ENCODE measurements around the gene ALOX15B. TPM values are rescaled to one million over a fixed set of nuclear protein-coding genes. Genes with fewer than 3 reads are reported as not detected.

The ALOX15B gene
- total and polyA plus RNA-seq, 10 donors: 0.13 to 7.8 (median 2.7) TPM

- Histone ChIP-seq H3K27ac (no peak overlapping the region), H3K27me3 (replicated peaks in 1 of 7) (peaks cover 0 to 44% (median 7%) of the 10 kb centered on the region in 7 donors), H3K36me3 (no peaks in the 10 kb centered on the region), H3K9me3 (no peaks in the 10 kb centered on the region), H3K4me1 (peaks cover 0 to 25% (median 2%) of the 10 kb centered on the region in 6 donors), H3K4me3 (no peak overlapping the region)
- TF ChIP-seq POLR2AphosphoS5 (IDR thresholded peaks at IDR 0.05) (no peak), CTCF (IDR thresholded peaks at IDR 0.05 in 8 of 11, conservative IDR thresholded peaks at IDR 0.05 in 3 of 11) (no peak), POLR2A (IDR thresholded peaks at IDR 0.05) (no peak)
- DNase-seq: peak; percentile 54
- intact Hi-C loops (cut with DNase I; ENCODE audit: low total_unique reads): no loop called here
- WGBS, 5 donors: 83 to 89% (median 87%) methylated on average over 8 to 9 of the region's 9 CpGs
Observed at GRCh38 chr17:8025176-8025911, 13.5 kb upstream of the ALOX15B start.

GRCh38 chr17:8029121-8029520, 9.7 kb upstream of the ALOX15B start:
- DNase-seq: peak; percentile 3
- intact Hi-C loops (cut with DNase I; ENCODE audit: low total_unique reads): no loop called here
- H3K36me3 ChIP-seq: no peaks in the 10 kb centered on the region
- no peak overlapping the region for H3K27ac ChIP-seq
- H3K4me3 ChIP-seq: no peak overlapping the region
- peaks cover 0 to 72% (median 7%) of the 10 kb centered on the region in 7 donors for H3K27me3 ChIP-seq (replicated peaks in 1 of 7)
- WGBS, 5 donors: 72 to 90% (median 78%) methylated on average over 5 of the region's 5 CpGs
- peaks cover 0 to 9% (median 2%) of the 10 kb centered on the region in 6 donors for H3K4me1 ChIP-seq
- TF ChIP-seq POLR2AphosphoS5 (IDR thresholded peaks at IDR 0.05) (no peak), POLR2A (IDR thresholded peaks at IDR 0.05) (no peak), CTCF (IDR thresholded peaks at IDR 0.05 in 8 of 11, conservative IDR thresholded peaks at IDR 0.05 in 3 of 11) (no peak)
- no peaks in the 10 kb centered on the region for H3K9me3 ChIP-seq

- H3K36me3 ChIP-seq: no peaks in the 10 kb centered on the region
- no peak overlapping the region for H3K27ac ChIP-seq
- H3K4me1 ChIP-seq: no peaks in the 10 kb centered on the region
- intact Hi-C loops (cut with DNase I; ENCODE audit: low total_unique reads): no loop called here
- no peaks in the 10 kb centered on the region for H3K9me3 ChIP-seq
- TF ChIP-seq POLR2A (IDR thresholded peaks at IDR 0.05): no peak
- TF ChIP-seq CTCF (IDR thresholded peaks at IDR 0.05 in 8 of 11, conservative IDR thresholded peaks at IDR 0.05 in 3 of 11): no peak
- DNase-seq: no peak
- peaks cover 0 to 70% (median 7%) of the 10 kb centered on the region in 7 donors for H3K27me3 ChIP-seq (replicated peaks in 1 of 7)
- 69 to 92% (median 78%) methylated on average over 4 to 6 of the region's 6 CpGs for WGBS, 5 donors
- H3K4me3 ChIP-seq: no peak overlapping the region
Observed at GRCh38 chr17:8031261-8031661, 7.6 kb upstream of the ALOX15B start.

- WGBS, 5 donors: 95 to 100% (median 98%) methylated on average over 1 of the region's 1 CpG
- H3K9me3 ChIP-seq: no peaks in the 10 kb centered on the region
- intact Hi-C loops (cut with DNase I; ENCODE audit: low total_unique reads): no loop called here
- no peak overlapping the region for H3K27ac ChIP-seq
- H3K36me3 ChIP-seq: no peaks in the 10 kb centered on the region
- no peak for DNase-seq
- H3K4me1 ChIP-seq: no peaks in the 10 kb centered on the region
- peaks cover 0 to 73% (median 7%) of the 10 kb centered on the region in 7 donors for H3K27me3 ChIP-seq (replicated peaks in 1 of 7)
- TF ChIP-seq POLR2A (IDR thresholded peaks at IDR 0.05) (no peak), CTCF (IDR thresholded peaks at IDR 0.05 in 8 of 11, conservative IDR thresholded peaks at IDR 0.05 in 3 of 11) (no peak), POLR2AphosphoS5 (IDR thresholded peaks at IDR 0.05) (no peak)
- H3K4me3 ChIP-seq: no peak overlapping the region
Observed at GRCh38 chr17:8031950-8032349, 6.9 kb upstream of the ALOX15B start.
